Naive thymus-derived CD4-positive, alpha-beta T cell (primary cell): Measurements from ENCODE around the gene ZNF84. TPM values are rescaled to one million over a fixed set of nuclear protein-coding genes. Genes with fewer than 3 reads are reported as not detected.

Experiments used
- ATAC-seq: fragments of 150-1000 bp; cut with Tn5 transposase; 2 replicates; pipeline ENCODE4 v1.10.0; 2021; ENCODE audit warnings: mild to moderate bottlenecking, moderate library complexity
- CTCF ChIA-PET: fragments of 350-600 bp; sonication (Branson Sonifier 250); formaldehyde crosslinking; loops from one replicate; lab custom pipeline; 2021; ENCODE audit warnings: antibody characterized with exemption; lab: Charles Lee
- POLR2A ChIA-PET: fragments of 350-600 bp; sonication (Branson Sonifier 250); formaldehyde crosslinking; loops from one replicate; lab custom pipeline; 2021; ENCODE audit warnings: antibody characterized with exemption, inconsistent platforms; lab: Charles Lee
- DNase-seq, 9 donors: peaks; one replicate each; pipeline versions ENCODE4 v3.0.0 to v3.0.0-alpha.2; 2020 to 2022; ENCODE audit warnings: mixed read lengths in 1 of 9
- H3K27ac ChIP-seq: one replicate; pipeline ENCODE4 v1.7.0; 2013; ENCODE audit warnings: mild to moderate bottlenecking, low read depth, low read length, moderate library complexity
- H3K27me3 ChIP-seq, 2 donors: one replicate each; pipeline ENCODE4 v1.7.0; 2013; ENCODE audit warnings: low read length in 2 of 2, mild to moderate bottlenecking in 2 of 2, moderate library complexity in 2 of 2; ENCODE audit not compliant: control insufficient read depth in 2 of 2, insufficient read depth in 2 of 2
- H3K36me3 ChIP-seq, 3 experiments: 1 replicate in 2 of 3; 2 replicates in 1 of 3; pipeline ENCODE4 v1.7.0; 2013; ENCODE audit warnings: low read length in 3 of 3, mild to moderate bottlenecking in 3 of 3, moderate library complexity in 1 of 3; ENCODE audit not compliant: insufficient read depth in 3 of 3, control insufficient read depth in 2 of 3
- H3K4me1 ChIP-seq, 2 donors: one replicate each; pipeline ENCODE4 v1.7.0; 2013; ENCODE audit warnings: low read length in 2 of 2, mild to moderate bottlenecking in 2 of 2, moderate library complexity in 1 of 2; ENCODE audit not compliant: control insufficient read depth in 2 of 2, insufficient read depth in 2 of 2
- H3K4me3 ChIP-seq: 2 replicates; pipeline ENCODE4 v1.7.0; 2013; ENCODE audit warnings: mild to moderate bottlenecking, low read length
- H3K9me3 ChIP-seq, 3 experiments: 1 replicate in 2 of 3; 2 replicates in 1 of 3; pipeline ENCODE4 v1.7.0; 2013; ENCODE audit warnings: low read length in 3 of 3; ENCODE audit not compliant: control insufficient read depth in 2 of 3
- H3K27ac Mint-ChIP-seq, 9 donors: one replicate each; pipeline ENCODE4 v1.8.0; 2020 to 2022; ENCODE audit warnings: mixed read lengths in 9 of 9, mild to moderate bottlenecking in 8 of 9, moderate library complexity in 5 of 9, inconsistent platforms in 2 of 9
- H3K27me3 Mint-ChIP-seq, 5 donors: one replicate each; pipeline ENCODE4 v1.8.0; 2021 to 2022; ENCODE audit warnings: mixed read lengths in 5 of 5, mild to moderate bottlenecking in 1 of 5
- H3K36me3 Mint-ChIP-seq, 5 donors: one replicate each; pipeline ENCODE4 v1.8.0; 2020 to 2022; ENCODE audit warnings: mixed read lengths in 5 of 5, mild to moderate bottlenecking in 3 of 5, inconsistent platforms in 1 of 5
- H3K4me1 Mint-ChIP-seq, 7 donors: one replicate each; pipeline ENCODE4 v1.8.0; 2020 to 2022; ENCODE audit warnings: mixed read lengths in 7 of 7, mild to moderate bottlenecking in 3 of 7, inconsistent platforms in 1 of 7
- H3K4me3 Mint-ChIP-seq, 10 donors: one replicate each; pipeline ENCODE4 v1.8.0; 2020 to 2022; ENCODE audit warnings: mild to moderate bottlenecking in 10 of 10, mixed read lengths in 10 of 10, moderate library complexity in 6 of 10, inconsistent platforms in 2 of 10
- H3K9me3 Mint-ChIP-seq, 11 donors: one replicate each; pipeline ENCODE4 v1.8.0; 2020 to 2022; ENCODE audit warnings: mixed read lengths in 11 of 11, mild to moderate bottlenecking in 4 of 11, inconsistent platforms in 1 of 11, moderate library complexity in 1 of 11
- intact Hi-C, 2 donors: fragments of 100-400 bp; cut with micrococcal nuclease; formaldehyde crosslinking; loops; one replicate each; pipeline ENCODE4 v1.15.1; 2023
- polyA plus RNA-seq, 2 donors: library from polyadenylated mRNA; unstranded; fragments of 300-500 nt; fragmentation: Illumina TruSeq; gene quantifications; one replicate each; pipeline ENCODE4 v1.2.3, GENCODE V29; 2021
- total RNA-seq, 6 experiments: library from RNA in 5 of 6; stranded (reverse) in 5 of 6; gene quantifications; 1 replicate in 5 of 6; 2 replicates in 1 of 6; pipeline ENCODE4 v1.2.3 and lab custom pipeline; 2021 to 2026

The ZNF84 gene
- total RNA-seq = 10 to 100 TPM; 27.4 to 52.7 (median 31.6) TPM
- 10 to 100 TPM; 22.5 to 22.6 TPM for polyA plus RNA-seq
- total RNA-seq (lab: John Stamatoyannopoulos, UW) = 58.6 reads per million, percentile 74 among the genes with 10 or more reads in this experiment

GRCh38 chr12:133037207-133038005, at the start of gene ZNF84:
TSS of gene ZNF84 (plus strand) at chr12:133037509. CDS start at chr12:133041468, 3,959 bp downstream.
- ChIA-PET CTCF (no interaction called here), POLR2A (interaction anchor here (0.8 to 2.9 kb wide), 7 partner anchors 10 to 144 kb away, joined by 3 to 17 read pairs (median 4); partner anchors contain the start of genes ZNF10, ZNF26, ZNF268 and ZNF891)
- Mint-ChIP-seq H3K27me3 (peaks cover 0 to 9% (median 3%) of the 10 kb centered on the region in 5 donors), H3K36me3 (peaks cover 27 to 56% (median 43%) of the 10 kb centered on the region in 5 donors), H3K4me3 (peak within 1 kb of the TSS; percentile 78 to 96 (median 94)), H3K4me1 (peaks cover 0 to 37% (median 13%) of the 10 kb centered on the region in 7 donors), H3K9me3 (peaks cover 11 to 90% (median 51%) of the 10 kb centered on the region in 11 donors), H3K27ac (peak within 1 kb of the TSS; percentile 87 to 99 (median 94))
- H3K4me1 ChIP-seq = peaks cover 0 to 4% of the 10 kb centered on the region in 2 donors
- ATAC-seq (peak; percentile 96), DNase-seq (peak; percentile 93 to 99 (median 97))
- no peaks in the 10 kb centered on the region for H3K27me3 ChIP-seq
- intact Hi-C loops = loop anchor here (1.0 to 5.0 kb wide), 11 partner anchors 43 to 327 kb away; partner anchors contain the start of genes CHFR (in 2 of the 2), ZNF10 (in 2 of the 2), ZNF140 (in 2 of the 2) and ZNF26 (in 2 of the 2)
- peaks cover 3 to 34% (median 16%) of the 10 kb centered on the region in 3 experiments for H3K36me3 ChIP-seq
- H3K27ac ChIP-seq = peak within 1 kb of the TSS; percentile 94
- peaks cover 3 to 61% (median 31%) of the 10 kb centered on the region in 3 experiments for H3K9me3 ChIP-seq
- H3K4me3 ChIP-seq = peak within 1 kb of the TSS; percentile 65

GRCh38 chr12:132998741-132999140, 38.6 kb upstream of the ZNF84 start:
- Mint-ChIP-seq H3K4me3 (no peak overlapping the region), H3K27ac (no peak overlapping the region), H3K9me3 (peaks cover 7 to 97% (median 76%) of the 10 kb centered on the region in 11 donors), H3K4me1 (peaks cover 0 to 18% (median 8%) of the 10 kb centered on the region in 7 donors), H3K36me3 (peaks cover 26 to 78% (median 73%) of the 10 kb centered on the region in 5 donors), H3K27me3 (no peaks in the 10 kb centered on the region)
- no peak for ATAC-seq
- peak overlapping the region; percentile 9 for H3K4me3 ChIP-seq
- H3K9me3 ChIP-seq = peaks cover 0 to 91% (median 45%) of the 10 kb centered on the region in 3 experiments
- no peaks in the 10 kb centered on the region for H3K4me1 ChIP-seq
- no peak for DNase-seq
- no peaks in the 10 kb centered on the region for H3K27me3 ChIP-seq
- H3K27ac ChIP-seq = no peak overlapping the region
- H3K36me3 ChIP-seq = peaks cover 0 to 62% (median 17%) of the 10 kb centered on the region in 3 experiments
- ChIA-PET CTCF (no interaction called here), POLR2A (no interaction called here)
- intact Hi-C loops = no loop called here

GRCh38 chr12:133010657-133011297, 26.5 kb upstream of the ZNF84 start:
- Mint-ChIP-seq H3K27ac (peak overlapping the region in 2 of 9 donors; percentile 22 to 51), H3K27me3 (no peaks in the 10 kb centered on the region), H3K4me1 (peaks cover 0 to 2% (median 0%) of the 10 kb centered on the region in 7 donors), H3K4me3 (peak overlapping the region in 2 of 10 donors; percentile 12 to 14), H3K9me3 (peaks cover 10 to 96% (median 81%) of the 10 kb centered on the region in 11 donors), H3K36me3 (peaks cover 43 to 92% (median 76%) of the 10 kb centered on the region in 5 donors)
- intact Hi-C loops = no loop called here
- no peaks in the 10 kb centered on the region for H3K27me3 ChIP-seq
- peaks cover 14 to 98% (median 64%) of the 10 kb centered on the region in 3 experiments for H3K9me3 ChIP-seq
- H3K36me3 ChIP-seq = peaks cover 43 to 89% (median 47%) of the 10 kb centered on the region in 3 experiments
- ChIA-PET CTCF (no interaction called here), POLR2A (no interaction called here)
- H3K4me3 ChIP-seq = peak overlapping the region; percentile 4
- no peaks in the 10 kb centered on the region for H3K4me1 ChIP-seq
- no peak overlapping the region for H3K27ac ChIP-seq
- ATAC-seq = no peak
- DNase-seq = peak in 3 of 9 donors; percentile 6 to 14 (median 9)

DNA sequence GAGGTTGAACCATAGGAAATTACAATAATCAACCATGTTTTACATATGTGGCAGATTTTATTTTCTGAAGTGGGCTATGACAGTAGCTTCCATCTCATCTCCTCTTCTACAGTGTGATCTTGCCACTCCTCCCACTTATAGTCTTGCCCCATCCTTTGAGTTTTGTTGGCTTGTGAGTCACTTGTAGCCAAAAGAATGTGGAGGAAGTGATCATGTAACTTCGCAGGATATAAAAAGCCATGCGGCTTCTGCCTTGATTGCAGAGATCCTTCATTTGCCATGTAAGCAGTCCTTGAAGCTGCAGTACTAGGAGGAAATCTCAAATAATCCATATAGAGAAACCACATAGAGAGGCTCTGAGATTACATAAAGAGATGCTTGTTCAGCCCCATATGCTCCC, 13.7 kb upstream of the ZNF84 start:
- peaks cover 9 to 85% (median 47%) of the 10 kb centered on the region in 11 donors for H3K9me3 Mint-ChIP-seq
- no peaks in the 10 kb centered on the region for H3K27me3 Mint-ChIP-seq
- peaks cover 0 to 85% (median 17%) of the 10 kb centered on the region in 3 experiments for H3K9me3 ChIP-seq

DNA sequence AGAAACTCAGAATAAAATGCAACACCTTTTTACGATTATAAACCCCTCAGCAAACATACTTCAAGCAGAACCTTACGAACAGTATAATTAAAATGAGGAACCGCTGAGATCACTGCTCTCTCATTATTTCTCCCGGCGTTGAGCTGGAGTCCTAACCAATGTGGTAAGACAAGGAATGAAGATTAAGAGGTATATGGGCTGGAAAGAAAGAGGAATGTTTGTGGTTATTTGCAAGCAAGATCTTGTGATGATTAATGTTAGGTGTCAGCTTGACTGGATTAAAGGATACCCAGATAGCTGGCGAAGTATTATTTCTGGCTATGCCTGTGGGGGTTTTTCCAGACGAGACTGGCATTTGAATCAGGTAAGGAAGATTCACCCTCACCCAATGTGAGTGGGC, 10.3 kb upstream of the ZNF84 start:
- intact Hi-C loops = no loop called here
- DNase-seq (no peak), ATAC-seq (no peak)
- Mint-ChIP-seq H3K27me3 (no peaks in the 10 kb centered on the region), H3K27ac (no peak overlapping the region), H3K9me3 (peaks cover 0 to 77% (median 45%) of the 10 kb centered on the region in 11 donors), H3K4me3 (no peak overlapping the region), H3K4me1 (no peaks in the 10 kb centered on the region), H3K36me3 (peaks cover 4 to 28% (median 10%) of the 10 kb centered on the region in 5 donors)
- no peak overlapping the region for H3K4me3 ChIP-seq
- H3K27me3 ChIP-seq = no peaks in the 10 kb centered on the region
- no peak overlapping the region for H3K27ac ChIP-seq
- peaks cover 3 to 81% (median 21%) of the 10 kb centered on the region in 3 experiments for H3K9me3 ChIP-seq
- POLR2A ChIA-PET = no interaction called here
- H3K4me1 ChIP-seq = no peaks in the 10 kb centered on the region
- CTCF ChIA-PET = no interaction called here
- no peaks in the 10 kb centered on the region for H3K36me3 ChIP-seq

More for the DNA sequence above, 13.7 kb upstream of the ZNF84 start:
- POLR2A ChIA-PET = no interaction called here
- Mint-ChIP-seq H3K4me3 (no peak overlapping the region), H3K4me1 (no peaks in the 10 kb centered on the region), H3K36me3 (peaks cover 10 to 41% (median 24%) of the 10 kb centered on the region in 5 donors), H3K27ac (no peak overlapping the region)
- CTCF ChIA-PET = no interaction called here
- no peak overlapping the region for H3K4me3 ChIP-seq
- no peak overlapping the region for H3K27ac ChIP-seq
- no peaks in the 10 kb centered on the region for H3K27me3 ChIP-seq
- DNase-seq (no peak), ATAC-seq (no peak)
- no peaks in the 10 kb centered on the region for H3K36me3 ChIP-seq
- H3K4me1 ChIP-seq = no peaks in the 10 kb centered on the region
- intact Hi-C loops = no loop called here
